GM18498 (cell line): Measurements from ENCODE around the gene ARHGAP45.

Source experiments
- ATAC-seq: cut with Tn5 transposase; IDR thresholded peaks from one replicate; pipeline ENCODE4 v1.9.1; 2021; ENCODE audit warnings: mild to moderate bottlenecking, moderate library complexity; ENCODE audit not compliant: unreplicated experiment

Gene ARHGAP45

DNA sequence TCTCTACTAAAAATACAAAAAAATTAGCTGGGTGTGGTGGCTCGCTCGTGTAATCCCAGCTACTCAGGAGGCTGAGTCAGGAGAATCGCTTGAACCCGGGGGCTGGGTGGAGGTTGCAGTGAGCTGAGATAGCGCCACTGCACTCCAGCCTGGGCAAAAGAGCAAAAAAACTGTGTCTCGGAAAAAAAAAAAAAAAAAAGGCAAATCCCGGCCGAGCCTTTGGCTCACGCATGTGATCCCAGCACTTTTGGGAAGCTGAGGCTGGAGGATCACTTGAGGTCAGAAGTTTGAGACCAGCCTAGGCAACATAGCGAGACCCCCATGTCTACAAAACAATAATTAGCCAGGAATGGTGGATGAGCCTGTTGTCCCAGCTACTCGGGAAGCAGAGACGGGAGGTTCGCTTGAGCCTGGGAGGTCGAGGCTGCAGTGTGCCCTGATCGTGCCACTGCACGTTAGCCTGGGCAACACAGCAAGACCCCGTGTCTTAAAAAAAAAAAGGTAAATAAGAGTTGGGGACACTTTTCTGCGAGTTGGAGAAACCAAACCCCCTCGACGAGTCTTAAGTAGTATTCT lies 36.3 kb downstream of the ARHGAP45 start:
- no peak for ATAC-seq

DNA sequence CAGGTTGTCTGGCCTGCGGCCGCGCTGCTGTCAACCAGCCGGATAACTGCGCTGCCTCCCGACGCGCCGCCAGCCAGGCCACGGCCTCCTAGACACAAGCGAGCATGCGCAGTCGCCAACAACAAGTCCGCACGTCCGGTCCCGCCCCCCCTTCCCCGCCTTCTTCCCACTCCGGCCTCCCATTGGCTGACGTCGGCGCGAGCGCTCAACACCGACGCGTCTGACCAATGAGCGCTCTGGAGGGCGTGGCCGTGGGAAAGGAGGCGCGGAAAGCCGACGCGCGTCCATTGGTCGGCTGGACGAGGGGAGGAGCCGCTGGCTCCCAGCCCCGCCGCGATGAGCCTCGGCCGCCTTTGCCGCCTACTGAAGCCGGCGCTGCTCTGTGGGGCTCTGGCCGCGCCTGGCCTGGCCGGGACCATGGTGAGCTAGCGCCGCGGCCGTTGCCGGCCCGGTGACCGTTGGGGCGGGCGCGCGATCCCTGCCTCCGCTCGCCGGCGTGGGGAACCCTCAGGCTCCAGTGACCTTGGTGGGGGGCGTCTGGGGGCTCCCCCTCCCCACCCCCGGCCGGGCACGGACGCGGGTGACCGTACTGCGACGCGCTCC lies 36.8 kb downstream of the ARHGAP45 start, which contains the start of gene GPX4:
TSS of gene GPX4 (plus strand) at position 287 of the 603 bp plus-strand sequence. CDS start at position 337, 50 bp downstream.
- peak; percentile 72 for ATAC-seq

DNA sequence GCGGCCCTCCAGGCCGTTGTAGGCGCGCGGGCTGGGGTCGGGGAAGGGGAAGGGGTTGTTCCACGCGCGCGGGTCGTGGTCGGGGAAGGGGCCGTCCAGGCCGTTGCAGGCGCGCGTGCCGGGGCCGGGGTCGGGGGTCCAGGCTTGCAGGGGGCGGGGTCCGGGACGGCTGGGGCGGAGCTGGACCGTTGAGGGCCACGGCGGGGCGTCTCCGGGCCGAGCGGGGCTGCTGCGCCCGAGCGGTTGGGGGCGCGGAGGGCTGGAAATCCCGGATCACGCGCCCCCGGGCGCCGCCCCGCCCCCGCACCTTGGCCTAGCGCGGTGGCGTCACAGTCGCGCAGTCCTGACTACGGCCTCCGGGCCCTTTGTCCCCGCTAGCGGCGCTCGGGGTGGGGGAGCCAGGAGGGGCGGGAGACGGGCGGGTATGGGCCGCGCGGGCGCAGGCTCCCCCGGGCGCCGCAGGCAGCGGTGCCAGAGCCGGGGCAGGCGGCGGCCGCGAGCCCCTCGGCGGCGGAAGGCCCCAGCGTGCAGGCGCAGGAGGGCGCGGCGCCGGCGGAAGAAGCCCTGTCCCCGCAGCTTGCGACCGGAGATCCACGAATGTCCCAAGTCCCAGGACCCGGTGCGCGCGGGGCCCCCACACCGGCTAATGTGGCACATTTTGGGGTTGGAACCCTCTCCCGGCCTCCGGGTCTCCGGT lies 37.5 kb downstream of the ARHGAP45 start:
- peak; percentile 43 for ATAC-seq

DNA sequence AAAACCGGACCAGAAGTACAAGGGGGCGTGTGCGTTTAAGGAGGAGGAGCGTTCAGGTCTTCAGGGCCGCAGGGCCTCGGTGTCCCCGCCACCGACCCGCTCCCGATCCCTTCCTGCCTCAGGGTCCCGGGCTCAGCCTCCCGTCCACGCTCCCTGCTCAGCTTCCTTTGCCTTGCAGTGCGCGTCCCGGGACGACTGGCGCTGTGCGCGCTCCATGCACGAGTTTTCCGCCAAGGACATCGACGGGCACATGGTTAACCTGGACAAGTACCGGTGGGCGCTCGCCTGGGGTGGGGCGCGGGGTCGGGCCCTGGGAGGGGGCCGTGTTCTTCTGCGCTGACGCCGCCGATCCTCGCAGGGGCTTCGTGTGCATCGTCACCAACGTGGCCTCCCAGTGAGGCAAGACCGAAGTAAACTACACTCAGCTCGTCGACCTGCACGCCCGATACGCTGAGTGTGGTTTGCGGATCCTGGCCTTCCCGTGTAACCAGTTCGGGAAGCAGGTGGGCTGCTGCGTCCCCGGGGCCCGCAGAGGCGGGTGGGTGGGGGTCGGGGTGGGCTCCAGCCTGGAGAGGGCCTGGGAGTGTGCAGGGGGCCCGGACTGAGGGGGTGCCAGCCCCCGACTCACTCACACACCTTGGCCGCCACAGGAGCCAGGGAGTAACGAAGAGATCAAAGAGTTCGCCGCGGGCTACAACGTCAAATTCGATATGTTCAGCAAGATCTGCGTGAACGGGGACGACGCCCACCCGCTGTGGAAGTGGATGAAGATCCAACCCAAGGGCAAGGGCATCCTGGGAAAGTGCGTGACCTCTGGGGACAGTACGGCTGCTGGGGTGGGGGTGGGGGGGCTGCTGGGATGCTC lies 38.3 kb downstream of the ARHGAP45 start:
- peak; percentile 2 for ATAC-seq

DNA sequence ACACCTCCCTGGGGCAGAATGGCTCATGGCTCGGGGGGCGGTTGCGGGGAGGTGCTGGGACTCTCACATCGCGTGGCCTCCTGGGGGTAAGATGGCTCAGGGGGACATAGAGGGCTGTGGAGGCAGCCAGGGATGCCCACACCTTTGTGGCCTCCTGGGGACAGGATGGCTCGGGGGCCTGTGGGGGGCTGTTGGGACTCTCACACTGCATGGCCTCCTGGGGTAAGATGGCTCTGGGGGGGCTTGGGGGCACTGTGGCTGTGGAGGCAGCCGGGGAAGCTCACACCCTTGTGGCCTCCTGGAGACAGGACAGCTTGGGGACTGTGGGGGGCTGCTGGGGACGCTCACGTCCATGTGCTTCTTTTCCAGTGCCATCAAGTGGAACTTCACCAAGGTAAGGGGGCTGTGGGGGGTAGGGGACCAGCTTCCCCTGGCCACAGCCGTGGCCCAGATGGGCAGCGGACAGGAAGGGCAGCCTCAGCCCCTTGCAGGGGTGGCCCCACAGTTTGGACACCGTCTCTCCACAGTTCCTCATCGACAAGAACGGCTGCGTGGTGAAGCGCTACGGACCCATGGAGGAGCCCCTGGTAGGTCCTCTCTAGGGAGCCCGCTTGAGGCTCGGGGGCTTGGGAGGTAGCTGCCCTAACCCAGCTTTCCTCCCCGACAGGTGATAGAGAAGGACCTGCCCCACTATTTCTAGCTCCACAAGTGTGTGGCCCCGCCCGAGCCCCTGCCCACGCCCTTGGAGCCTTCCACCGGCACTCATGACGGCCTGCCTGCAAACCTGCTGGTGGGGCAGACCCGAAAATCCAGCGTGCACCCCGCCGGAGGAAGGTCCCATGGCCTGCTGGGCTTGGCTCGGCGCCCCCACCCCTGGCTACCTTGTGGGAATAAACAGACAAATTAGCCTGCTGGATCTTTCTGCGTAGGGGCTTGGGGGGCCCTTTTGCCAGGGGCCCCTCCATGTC lies 39.2 kb downstream of the ARHGAP45 start:
- ATAC-seq, result no peak

DNA sequence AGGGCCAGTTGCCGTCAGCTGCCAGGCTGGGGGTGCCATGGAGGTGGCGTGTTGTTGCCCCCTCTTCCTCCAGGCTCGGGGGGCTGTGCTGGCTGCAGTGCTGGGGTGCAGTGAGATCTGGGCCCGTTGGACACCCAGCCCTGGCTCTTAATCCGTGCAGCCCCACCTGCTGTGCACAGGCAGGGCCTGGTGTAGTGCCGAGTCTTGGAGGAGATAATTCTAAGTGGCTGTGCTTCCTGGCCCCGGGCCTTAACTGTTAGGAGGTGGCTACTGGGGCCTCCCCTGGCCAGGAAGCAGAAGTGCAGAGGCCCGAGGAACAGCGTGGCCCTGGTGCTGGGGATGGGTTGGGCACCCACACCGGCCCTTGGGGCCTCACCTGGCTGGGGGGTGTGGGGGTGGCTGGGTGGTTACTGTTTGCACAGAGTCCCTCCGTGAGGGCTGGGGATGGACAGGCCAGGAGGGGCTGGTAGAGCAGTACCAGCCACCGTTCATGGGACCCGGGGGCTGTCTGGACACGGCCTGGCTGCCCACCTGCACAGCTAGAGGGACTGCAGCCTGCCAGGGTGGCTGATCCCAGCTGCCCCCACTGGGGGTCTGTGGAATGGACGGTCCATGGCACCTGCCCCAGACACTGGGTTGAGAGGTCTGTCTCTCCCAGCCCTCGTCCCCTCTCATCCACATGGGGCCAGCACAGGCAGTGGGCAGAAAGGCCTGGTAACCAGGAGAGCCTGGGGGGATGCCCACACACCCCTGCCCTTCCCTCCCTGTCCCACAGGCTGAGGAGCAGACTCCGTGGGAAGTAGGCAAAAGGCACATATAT lies 40.1 kb downstream of the ARHGAP45 start:
- no peak for ATAC-seq

DNA sequence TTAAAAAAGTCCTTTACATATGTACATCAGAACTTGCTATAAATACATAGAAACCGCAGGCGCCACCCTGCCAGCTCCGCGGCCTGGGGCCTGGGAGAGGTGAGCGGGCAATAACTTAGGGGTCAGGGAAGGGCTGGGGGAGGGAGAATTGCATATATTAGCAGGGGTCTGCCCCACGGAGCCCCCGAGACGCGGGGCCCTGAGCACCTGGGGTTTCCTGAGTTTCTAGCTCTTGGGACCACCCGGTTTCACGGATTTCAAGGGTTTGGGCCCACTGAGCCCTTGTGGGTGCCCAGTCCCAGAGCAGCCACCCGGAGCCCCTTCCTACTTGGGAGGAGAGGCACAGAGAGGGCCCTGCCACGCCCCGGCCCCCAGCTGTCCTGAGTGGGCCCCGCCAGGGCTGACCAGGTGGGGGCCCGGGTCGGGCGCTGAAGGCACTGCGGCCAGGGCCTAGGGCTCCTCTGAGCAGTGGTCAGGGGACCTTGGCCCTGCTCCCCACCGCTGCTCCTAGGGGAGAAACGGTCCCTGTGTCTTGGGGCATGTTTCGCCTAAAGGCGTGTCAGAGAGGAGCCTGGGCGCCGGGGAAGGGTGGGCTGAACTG lies 40.8 kb downstream of the ARHGAP45 start:
- no peak for ATAC-seq

DNA sequence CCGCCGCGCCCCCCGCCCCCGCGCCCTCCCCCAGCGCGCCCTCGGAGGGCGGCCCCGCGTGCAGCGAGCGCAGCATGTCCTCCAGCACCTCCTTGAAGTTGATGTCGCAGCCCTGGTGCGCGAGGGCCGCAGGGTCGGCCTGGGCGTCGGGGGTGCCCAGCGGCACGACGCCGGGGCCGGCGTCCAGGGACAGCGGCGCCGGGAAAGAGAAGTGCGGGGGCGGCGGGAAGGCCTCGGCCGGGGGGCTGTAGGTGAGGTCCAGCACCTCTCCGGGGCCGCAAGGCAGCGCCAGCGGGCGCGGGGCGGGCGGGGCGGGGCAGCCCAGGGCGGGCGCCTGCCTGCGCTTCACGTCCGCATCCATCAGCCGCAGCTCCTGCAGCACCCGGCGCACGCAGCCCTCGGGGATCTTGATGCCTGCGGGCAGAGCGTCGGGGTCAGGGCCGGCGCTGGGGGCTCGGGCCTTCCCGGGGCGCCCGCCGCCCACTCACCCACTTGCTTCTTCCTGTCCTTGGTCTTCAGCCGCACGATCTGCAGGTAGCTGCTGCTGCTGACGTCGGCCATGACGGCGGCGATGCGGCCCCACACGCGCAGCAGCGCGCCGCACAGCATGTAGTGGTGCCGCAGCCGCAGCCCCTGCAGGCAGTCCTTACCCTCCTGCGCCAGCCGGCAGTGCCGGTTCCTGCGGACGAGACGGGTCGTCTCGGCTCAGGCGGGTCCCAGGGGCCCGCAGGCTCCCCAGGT lies 41.5 kb downstream of the ARHGAP45 start:
- ATAC-seq, result no peak

DNA sequence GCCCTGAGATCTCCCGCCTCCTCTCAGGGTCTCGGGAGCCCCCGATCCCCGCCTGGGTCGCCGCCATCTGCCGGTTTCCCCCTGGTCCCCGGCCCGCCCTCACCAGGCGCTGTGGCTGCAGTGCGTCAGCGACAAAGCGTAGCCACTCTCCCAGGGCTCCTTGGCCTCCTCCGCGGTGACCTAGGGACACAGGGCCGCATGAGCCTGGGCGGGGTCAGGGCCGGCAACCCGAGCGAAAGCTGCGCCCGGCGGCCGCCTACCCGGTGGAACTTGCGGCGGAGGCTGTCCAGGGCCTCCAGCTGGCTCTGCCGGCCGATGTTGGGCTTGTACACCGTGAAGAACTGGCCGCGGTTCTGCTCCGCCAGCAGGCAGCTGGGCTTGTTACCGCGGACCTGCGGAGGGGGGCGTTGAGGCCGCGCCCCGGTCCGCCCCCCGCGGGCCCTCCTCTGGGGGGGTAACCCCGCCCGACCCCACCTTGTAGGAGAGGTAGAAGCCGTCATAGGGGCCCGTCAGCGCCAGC lies 42.1 kb downstream of the ARHGAP45 start:
- ATAC-seq, result no peak

DNA sequence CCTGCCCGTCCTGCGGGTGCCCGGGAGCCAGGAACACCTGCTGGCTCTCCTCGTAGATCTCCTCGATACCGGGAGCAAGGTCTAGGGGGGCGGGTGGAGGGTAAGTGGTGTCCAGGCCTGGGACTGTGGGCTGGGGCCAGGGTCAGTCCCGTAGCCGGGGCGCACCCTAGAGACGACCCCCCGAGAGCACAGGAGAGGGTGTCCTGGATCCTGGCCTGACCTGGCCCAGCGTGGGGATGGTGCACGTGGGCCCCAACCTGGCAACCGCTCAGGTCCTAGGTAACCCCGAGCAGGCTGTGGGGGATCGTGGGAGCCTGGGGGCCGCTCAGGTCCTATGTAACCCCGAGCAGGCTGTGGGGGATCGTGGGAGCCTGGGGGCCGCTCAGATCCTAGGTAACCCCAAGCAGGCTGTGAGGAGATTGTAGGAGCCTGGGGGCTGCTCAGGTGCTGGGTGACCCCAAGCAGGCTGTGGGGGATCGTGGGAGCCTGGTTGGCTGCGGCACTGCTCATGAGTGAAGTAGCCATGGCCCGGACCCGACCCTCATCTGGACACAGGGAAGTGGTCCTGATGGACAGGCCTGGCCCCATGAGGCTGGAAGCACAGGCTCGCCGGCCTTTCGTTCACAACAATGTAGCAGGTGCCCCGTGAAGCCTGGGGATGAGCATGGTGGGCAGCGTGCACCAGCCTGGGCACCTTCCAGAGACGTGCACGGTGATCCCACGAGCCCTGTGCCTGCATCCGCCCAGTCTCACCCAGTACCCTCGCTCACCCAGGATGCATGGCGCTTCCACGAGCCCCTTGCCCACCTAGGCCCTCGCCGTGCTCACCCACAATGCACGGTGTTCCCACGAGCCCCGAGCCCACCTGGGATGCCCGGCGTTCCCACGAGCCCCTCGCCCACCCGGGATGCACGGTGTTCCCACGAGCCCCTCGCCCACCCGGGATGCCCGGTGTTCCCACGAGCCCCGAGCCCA lies 43.0 kb downstream of the ARHGAP45 start:
- ATAC-seq, result no peak

DNA sequence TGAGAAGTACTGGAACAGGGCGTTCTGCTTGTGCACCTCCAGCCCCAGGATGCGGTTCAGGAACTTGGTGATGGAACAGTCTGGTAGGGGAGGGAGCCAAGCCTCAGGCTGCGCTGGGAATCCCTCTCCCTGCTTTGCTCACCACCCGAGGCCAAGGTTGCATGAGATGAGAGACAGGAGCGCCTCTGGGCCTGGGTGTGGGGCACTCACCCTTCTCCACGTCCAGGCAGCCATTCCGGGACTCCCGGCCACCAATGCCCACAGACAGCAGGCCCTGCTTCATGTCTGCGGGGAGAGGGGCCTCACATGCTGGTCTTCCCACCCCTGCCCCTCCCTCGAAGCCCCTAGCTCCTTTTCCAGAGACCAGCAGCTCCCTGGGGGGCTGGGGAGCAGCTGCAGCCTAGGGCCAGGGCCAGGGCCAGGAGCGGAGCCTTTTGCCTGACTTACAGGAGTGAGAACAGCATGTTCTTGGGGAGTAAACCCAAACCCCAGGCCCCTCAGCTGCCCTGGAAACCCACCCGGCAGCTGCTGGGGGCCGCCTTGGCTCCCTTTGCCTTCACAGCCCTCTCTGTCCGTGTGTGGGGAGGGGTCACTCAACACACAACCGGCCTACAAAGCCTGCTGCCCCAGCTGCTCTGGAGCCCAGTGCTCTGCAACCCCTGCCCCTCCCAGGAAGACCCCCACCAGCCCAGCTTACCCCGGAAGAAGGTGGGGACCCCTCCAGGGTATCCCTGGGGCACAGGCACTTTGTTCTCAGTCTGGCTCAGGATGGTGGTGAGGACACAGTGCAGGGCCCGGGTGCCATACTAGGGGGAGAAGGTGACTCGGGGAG lies 44.1 kb downstream of the ARHGAP45 start:
- no peak for ATAC-seq

DNA sequence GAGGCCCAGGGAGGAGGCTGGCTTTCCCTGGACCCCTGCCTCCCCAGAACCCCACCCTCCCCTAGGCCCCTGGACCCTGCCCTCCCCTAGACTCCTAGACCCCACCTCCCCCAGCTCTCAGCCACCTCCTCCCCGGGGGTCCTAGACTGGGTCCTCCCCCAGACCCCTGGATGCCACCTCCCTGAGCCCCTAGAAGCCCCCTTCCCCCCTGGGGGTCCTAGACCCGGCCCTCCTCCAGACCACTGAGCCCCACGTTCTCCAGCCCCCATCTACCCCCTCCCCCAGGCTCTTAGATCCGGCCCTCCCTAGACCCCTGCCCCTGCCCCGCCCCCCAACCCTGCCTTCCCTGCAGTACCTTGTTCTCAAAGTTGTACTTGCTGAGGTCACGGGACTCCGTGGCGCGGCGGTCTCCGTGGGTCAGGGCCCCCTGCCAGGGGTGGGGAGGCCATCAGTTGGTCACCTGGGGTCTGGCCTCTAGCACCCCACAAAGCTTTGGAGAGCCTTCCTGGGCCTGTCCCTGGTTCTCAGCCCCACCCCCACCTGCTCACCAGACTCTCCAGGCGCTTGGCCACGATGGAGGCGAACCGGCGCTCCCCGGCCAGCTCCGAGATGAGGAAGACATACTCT lies 44.8 kb downstream of the ARHGAP45 start:
- no peak for ATAC-seq

DNA sequence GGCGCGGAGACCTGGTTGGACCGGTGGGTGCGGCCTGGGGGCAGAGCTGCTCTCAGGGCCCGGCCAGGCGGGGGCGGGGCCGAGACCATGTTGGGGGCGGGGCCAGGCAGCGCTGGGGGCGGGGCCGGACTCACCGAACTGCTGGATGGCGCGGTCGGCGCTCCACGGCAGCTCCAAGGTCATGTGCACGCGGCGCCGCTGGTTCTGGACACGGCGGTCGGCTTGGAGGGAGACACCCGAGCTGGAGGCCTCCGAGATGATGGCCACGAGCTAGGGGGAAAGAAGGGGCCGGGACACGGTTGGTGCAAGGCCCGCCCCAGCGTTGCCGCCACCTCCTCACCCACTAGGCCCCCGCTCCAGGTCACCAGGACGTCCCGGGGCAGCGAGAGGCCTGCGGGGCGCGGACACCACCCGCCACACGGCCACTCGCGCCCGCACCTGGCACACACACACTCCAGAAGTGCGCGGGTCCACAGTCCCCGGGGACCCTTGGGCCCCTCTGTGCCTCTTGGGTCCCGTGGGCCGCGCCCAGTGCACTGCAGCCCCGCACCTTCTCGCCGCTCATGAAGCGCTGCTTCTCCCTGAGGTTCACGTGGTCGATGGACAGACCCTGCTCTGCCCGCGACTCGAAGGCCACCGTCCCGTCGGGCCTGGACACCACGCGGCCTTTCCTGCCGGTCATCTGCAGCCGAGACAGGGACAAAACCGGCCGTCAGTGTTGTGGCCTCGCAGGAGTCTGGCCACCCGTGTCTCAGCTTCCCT lies 45.5 kb downstream of the ARHGAP45 start:
- no peak for ATAC-seq

DNA sequence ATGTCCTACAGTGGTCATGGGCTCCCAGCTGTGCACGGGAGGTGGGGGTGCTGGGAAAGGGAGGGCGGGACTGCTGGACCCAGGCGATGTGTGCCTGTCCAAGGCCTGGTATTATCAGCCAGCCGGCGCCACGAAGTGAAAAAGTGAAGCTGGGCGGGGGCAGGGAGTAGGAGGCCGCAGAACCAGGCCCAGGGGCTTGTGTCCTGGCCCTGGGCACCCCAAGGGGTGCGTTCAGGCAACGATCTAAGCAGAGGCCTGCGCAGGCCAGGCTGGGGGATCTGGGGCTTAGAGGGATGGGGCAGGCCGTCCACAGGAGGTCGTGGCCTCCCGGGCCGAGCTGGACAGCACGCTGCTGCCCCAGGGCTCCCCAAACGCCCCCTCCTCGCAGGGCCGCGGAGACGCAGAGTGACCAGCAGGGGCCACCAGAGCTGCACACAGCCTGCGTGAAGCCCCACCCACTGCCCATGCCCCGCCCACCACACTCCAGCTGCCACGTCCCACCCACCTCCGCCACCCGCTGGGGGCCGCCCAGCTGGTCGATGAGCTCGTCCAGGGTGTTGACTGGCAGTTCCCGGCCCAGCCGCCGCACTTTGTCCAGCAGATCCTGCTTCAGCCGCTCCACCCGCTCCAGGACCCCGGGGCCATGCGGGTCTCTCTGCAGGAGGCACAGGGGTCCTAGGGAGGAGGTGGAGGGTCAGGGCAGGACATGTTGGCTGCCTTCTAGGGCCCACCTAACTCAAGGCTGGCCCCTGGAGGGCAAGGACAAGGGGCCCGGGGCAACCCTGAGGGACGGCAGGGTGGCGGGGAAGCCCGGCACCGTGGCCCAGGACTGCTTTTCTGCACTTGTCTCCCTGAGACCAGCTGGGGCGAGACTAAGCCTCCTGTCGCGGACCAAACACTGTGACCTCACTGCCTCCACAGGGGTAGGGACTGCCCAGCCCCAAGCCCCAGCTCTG lies 46.3 kb downstream of the ARHGAP45 start:
- ATAC-seq, result peak; percentile 64
